GM11168 (cell line): ENCODE data around the gene FOXE3.

ENCODE experiments used
- in situ Hi-C: fragments of 300-500 bp; cut with MboI; formaldehyde crosslinking; loops from one replicate; pipeline ENCODE4 v1.12.0; 2022; ENCODE audit warnings: low sequenced_read_pairs; ENCODE audit not compliant: unreplicated experiment

Gene FOXE3

GRCh38 chr1:47432071-47433036, 16.3 kb downstream of the FOXE3 start:
- in situ Hi-C loops = no loop called here

GRCh38 chr1:47433037-47433421, 16.9 kb downstream of the FOXE3 start:
- in situ Hi-C loops = no loop called here

GRCh38 chr1:47433477-47434050, 17.5 kb downstream of the FOXE3 start:
- in situ Hi-C loops = no loop called here

- in situ Hi-C loops = no loop called here
These were observed 18.2 kb downstream of the FOXE3 start for GRCh38 chr1:47434051-47434842.

GRCh38 chr1:47435506-47436303, 19.6 kb downstream of the FOXE3 start:
- in situ Hi-C loops = no loop called here

GRCh38 chr1:47436304-47436978, 20.4 kb downstream of the FOXE3 start:
- in situ Hi-C loops = no loop called here

- in situ Hi-C loops = no loop called here
These were observed 20.9 kb downstream of the FOXE3 start for GRCh38 chr1:47436979-47437446.

GRCh38 chr1:47437447-47438164, 21.5 kb downstream of the FOXE3 start, which contains the start of gene FOXD2:
Gene FOXD2, plus strand, starts transcription at chr1:47438044. Its CDS starts 92 bp downstream, at chr1:47438136.
- in situ Hi-C loops = no loop called here

- in situ Hi-C loops = no loop called here
These were observed 22.3 kb downstream of the FOXE3 start for GRCh38 chr1:47438165-47439016.

- in situ Hi-C loops = no loop called here
These were observed 23.1 kb downstream of the FOXE3 start for GRCh38 chr1:47439017-47439818.

- in situ Hi-C loops = loop anchor here (10.0 kb wide), 1 partner anchor 265 kb away; no protein-coding TSS in a partner anchor
These were observed 23.9 kb downstream of the FOXE3 start for GRCh38 chr1:47439819-47440598.

- in situ Hi-C loops = loop anchor here (10.0 kb wide), 1 partner anchor 264 kb away; no protein-coding TSS in a partner anchor
These were observed 24.6 kb downstream of the FOXE3 start for GRCh38 chr1:47440599-47441081.

GRCh38 chr1:47441450-47442106, 25.5 kb downstream of the FOXE3 start:
- in situ Hi-C loops = loop anchor here (10.0 kb wide), 1 partner anchor 263 kb away; no protein-coding TSS in a partner anchor

- in situ Hi-C loops = loop anchor here (10.0 kb wide), 1 partner anchor 263 kb away; no protein-coding TSS in a partner anchor
These were observed 26.1 kb downstream of the FOXE3 start for GRCh38 chr1:47442202-47442601.
